Measurements from ENCODE around the gene ADAMTSL1.
"Not testable (repeated sequence)": the region's sequence is repeated elsewhere in the genome, so short reads cannot be mapped to it uniquely, and the experiment has no call there.

Gene ADAMTSL1

GRCh38 chr9:18829066-18829465 is 355.1 kb downstream of the ADAMTSL1 start:
- DNase-seq, result no peak

DNA sequence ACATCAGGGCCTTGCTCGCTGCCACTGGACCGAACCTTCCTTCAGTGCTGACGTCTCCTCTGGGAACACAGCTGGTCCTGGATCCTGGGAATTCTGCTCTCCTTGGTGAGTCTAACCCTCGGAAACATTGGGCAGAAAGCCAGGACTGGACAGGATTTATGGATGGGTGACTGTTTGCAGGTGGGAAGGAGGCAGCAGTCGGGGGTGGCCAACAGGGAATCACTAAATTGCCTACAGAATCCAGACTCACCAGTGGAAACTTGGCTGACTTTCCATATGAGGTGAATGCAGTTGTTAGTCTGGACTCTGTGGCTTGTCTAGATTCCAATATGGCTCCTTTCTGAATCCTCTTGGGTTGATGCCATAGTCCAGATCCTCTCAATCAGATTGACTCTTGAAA is 355.9 kb downstream of the ADAMTSL1 start:
- DNase-seq, result no peak

GRCh38 chr9:18834740-18835361 is 360.9 kb downstream of the ADAMTSL1 start:
- DNase-seq, result no peak

DNA sequence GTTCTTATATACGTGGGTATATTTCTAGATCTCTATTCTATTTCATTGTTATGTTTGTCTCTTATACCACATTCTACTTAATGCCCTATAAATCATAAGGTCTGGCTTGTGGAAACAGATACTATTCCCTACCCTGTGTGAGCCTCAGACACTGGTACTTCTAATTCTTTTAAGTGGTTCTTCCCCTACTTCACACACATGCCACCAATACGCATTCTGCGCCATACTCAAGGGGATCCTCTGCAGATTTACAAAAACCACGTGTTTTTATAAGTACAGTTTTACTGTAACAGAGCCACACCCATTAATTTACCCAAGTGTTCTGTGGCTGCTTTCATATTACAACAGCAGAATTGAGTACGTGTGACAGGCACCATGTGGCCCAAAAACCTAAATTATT is 363.4 kb downstream of the ADAMTSL1 start:
- no peak for DNase-seq

DNA sequence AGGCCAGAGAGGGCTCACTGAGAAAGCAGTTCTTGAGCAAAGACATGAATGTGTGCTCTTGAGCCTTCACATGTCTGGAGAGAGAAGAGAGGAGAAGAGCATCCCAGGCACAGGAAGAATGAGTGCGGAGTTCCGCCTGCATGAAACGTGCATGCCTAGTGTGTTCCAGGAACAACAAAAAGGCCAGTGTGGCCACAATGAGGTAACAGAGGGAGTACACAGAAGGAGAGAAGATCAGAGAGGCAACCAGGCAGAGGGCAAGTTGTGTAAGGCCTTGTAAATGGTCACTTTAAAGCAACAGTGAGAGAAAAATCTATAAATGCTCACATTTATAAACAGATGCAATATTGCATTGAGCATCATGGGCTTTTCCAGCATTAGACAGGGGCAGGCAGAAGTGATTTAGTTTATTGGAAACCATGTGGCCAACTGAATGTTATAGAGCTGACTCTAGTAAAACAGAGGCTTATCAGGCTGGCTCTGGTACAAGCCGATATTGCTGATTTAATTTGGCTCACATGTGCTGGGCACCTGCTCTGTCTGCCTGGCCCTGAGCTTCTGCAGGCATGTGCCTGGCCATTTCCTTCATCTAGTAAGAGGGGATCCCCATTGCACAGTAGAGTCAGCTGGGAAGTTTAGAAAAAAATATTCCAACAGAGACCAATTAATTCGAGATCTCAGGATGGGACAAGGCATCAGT is 373.8 kb downstream of the ADAMTSL1 start:
- DNase-seq, result no peak

DNA sequence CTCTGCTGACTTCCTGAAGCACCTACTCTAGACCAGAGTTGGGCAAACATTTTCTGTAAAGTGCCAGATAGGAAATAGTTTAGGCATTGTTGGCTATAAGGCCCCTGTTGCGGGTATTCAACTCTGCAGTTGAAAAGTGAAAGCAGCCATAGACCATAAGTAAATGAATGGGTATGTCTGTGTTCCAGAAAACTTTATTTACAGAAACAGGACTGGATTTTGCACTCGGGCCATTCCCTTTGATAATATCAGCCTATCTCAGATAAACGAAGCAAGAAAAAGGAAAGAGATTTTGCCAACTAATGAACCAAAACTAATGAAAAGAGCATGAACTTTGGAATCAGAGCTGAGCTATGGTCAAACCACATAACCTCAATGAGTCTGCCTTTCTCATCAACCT is 374.7 kb downstream of the ADAMTSL1 start:
- DNase-seq, result no peak

GRCh38 chr9:18849270-18849669 is 375.3 kb downstream of the ADAMTSL1 start:
- DNase-seq, result no peak

GRCh38 chr9:18849890-18850677 is 376.1 kb downstream of the ADAMTSL1 start:
- DNase-seq, result no peak

GRCh38 chr9:18851069-18851795 is 377.3 kb downstream of the ADAMTSL1 start:
- DNase-seq, result no peak

DNA sequence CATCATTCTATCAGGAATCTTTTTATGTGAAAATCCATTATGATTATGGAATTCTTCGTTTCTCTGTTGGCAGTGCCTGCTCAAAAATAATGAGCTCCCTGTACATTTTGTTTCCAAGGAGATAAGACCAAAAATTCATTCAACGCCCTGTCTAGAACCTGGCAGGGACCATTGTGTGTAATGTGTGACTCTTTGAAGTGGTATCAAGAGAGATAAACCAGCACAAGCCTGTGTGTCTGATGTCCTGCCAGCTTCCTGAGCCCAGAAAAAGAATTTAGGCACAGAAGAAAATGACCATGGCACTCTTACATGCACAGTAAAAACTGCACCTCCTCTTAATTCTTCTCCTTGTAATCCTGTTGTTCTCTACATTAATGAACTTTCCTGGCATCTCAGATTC is 381.7 kb downstream of the ADAMTSL1 start:
- no peak for DNase-seq

DNA sequence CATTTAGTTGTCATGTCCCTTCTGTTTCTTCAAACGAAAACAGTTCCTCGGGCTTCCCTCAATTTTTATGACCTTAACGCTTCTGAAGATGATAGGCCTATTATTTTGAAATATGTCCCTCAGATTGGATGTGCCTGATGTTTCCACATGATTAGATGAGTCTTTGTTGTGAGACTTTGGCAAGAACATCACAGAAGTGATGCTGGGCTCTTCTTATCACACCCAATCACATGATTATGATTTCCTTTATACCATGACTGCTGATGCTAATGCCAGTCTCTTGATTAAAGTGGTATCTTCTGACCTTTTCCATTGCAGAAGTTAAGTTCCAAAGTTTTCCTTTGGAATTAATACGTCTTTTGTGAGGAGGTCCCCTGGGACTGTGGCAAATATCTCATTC is 383.4 kb downstream of the ADAMTSL1 start:
- DNase-seq, result no peak

- no peak for DNase-seq
Measured at GRCh38 chr9:18857769-18858168, 383.8 kb downstream of the ADAMTSL1 start.

GRCh38 chr9:18861609-18862544 is 387.9 kb downstream of the ADAMTSL1 start:
- no peak for DNase-seq

GRCh38 chr9:18863791-18864190 is 389.8 kb downstream of the ADAMTSL1 start:
- DNase-seq, result no peak

GRCh38 chr9:18864516-18864915 is 390.6 kb downstream of the ADAMTSL1 start:
- DNase-seq, result no peak

DNA sequence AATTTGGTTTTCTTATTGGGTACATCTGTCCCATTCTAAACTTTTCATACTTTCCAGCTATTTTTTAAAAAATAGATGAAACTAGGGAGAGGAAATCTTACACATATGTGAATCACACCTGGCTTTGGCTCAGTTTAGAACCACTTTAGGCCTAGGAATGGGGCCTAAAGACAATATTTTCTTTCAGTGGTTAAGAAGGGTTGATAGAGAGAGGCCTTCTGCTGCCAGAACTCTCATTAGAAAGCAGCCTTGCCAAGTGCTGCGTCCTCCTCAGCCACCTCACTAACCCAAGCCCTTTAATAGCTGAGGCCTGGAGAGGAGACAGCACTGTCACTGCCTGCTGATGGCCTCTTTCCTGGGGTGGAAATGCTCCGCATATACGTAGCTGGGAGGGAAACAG is 391.6 kb downstream of the ADAMTSL1 start:
- no peak for DNase-seq

GRCh38 chr9:18866121-18866831 is 392.3 kb downstream of the ADAMTSL1 start:
- DNase-seq, result no peak

GRCh38 chr9:18869725-18870124 is 395.8 kb downstream of the ADAMTSL1 start:
- no peak for DNase-seq

- no peak for DNase-seq
Measured at GRCh38 chr9:18874069-18874468, 400.1 kb downstream of the ADAMTSL1 start.

DNA sequence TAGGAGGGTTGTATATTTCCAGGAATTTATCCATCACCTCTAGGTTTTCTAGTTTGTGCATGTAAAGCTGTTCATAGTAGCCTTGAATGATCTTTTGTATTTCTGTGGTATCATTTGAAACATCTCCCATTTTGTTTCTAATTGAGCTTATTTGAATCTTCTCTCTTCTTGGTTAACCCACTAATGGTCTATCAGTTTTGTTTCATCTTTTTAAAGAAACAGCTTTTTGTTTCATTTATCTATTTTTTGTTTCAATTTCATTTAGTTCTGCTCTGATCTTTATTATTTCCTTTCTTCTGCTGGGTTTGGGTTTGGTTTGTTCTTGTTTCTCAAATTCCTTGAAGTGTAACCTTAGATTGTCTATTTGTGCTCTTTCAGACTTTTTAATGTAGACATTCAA is 401.0 kb downstream of the ADAMTSL1 start:
- DNase-seq, result not testable (repeated sequence)

GRCh38 chr9:18877984-18878383 is 404.0 kb downstream of the ADAMTSL1 start:
- no peak for DNase-seq
